GM21737 (cell line): ENCODE data around the gene TOPBP1.
"Not testable (repeated sequence)": the region's sequence is repeated elsewhere in the genome, so short reads cannot be mapped to it uniquely, and the experiment has no call there.

Source experiments
- ATAC-seq: cut with Tn5 transposase; IDR thresholded peaks from one replicate; pipeline ENCODE4 v1.9.1; 2021; ENCODE audit warnings: mild to moderate bottlenecking, moderate library complexity; ENCODE audit not compliant: unreplicated experiment

Gene TOPBP1

GRCh38 chr3:133675631-133676335 lies 14.0 kb upstream of the TOPBP1 start:
- no peak for ATAC-seq

- no peak for ATAC-seq
These were observed 12.7 kb upstream of the TOPBP1 start for GRCh38 chr3:133674290-133674919.

- ATAC-seq, result no peak
These were observed 12.0 kb upstream of the TOPBP1 start for GRCh38 chr3:133673746-133674145.

- no peak for ATAC-seq
These were observed 10.7 kb upstream of the TOPBP1 start for GRCh38 chr3:133672461-133672860.

GRCh38 chr3:133670525-133670995 lies 8.8 kb upstream of the TOPBP1 start:
- no peak for ATAC-seq

- ATAC-seq, result no peak
These were observed 8.3 kb upstream of the TOPBP1 start for GRCh38 chr3:133669949-133670524.

GRCh38 chr3:133667118-133667517 lies 5.4 kb upstream of the TOPBP1 start:
- ATAC-seq, result no peak

GRCh38 chr3:133665188-133665587 lies 3.4 kb upstream of the TOPBP1 start:
- ATAC-seq, result not testable (repeated sequence)

- ATAC-seq, result peak; percentile 48
These were observed 2.0 kb upstream of the TOPBP1 start for GRCh38 chr3:133663569-133664313.

- ATAC-seq, result peak; percentile 40
These were observed 524 bp upstream of the TOPBP1 start for GRCh38 chr3:133662278-133662651.

GRCh38 chr3:133659806-133660205 lies 1.9 kb downstream of the TOPBP1 start:
- no peak for ATAC-seq

GRCh38 chr3:133655731-133656515 lies 5.8 kb downstream of the TOPBP1 start:
- ATAC-seq, result no peak

GRCh38 chr3:133649486-133650068 lies 12.2 kb downstream of the TOPBP1 start:
- ATAC-seq, result no peak

- ATAC-seq, result no peak
These were observed 17.0 kb downstream of the TOPBP1 start for GRCh38 chr3:133644768-133645167.

- ATAC-seq, result no peak
These were observed 18.1 kb downstream of the TOPBP1 start for GRCh38 chr3:133643611-133644010.

- ATAC-seq, result no peak
These were observed 20.5 kb downstream of the TOPBP1 start for GRCh38 chr3:133641254-133641653.

GRCh38 chr3:133633439-133633838 lies 28.3 kb downstream of the TOPBP1 start:
- ATAC-seq, result no peak

GRCh38 chr3:133629146-133629545 lies 32.6 kb downstream of the TOPBP1 start:
- ATAC-seq, result no peak

- no peak for ATAC-seq
These were observed 34.0 kb downstream of the TOPBP1 start for GRCh38 chr3:133627789-133628188.

- peak; percentile 97 for ATAC-seq
These were observed 41.5 kb downstream of the TOPBP1 start for GRCh38 chr3:133620066-133620784.
